ENCODE measurements around the gene ENTPD2.

GRCh38 chr9:137089232-137089947 is 35.5 kb upstream of the ENTPD2 start:
- no peak for TF ChIP-seq CTCF (IDR thresholded peaks at IDR 0.05)
- TF ChIP-seq POLR2A (IDR thresholded peaks at IDR 0.05) = no peak
- no peak for TF ChIP-seq EP300 (IDR thresholded peaks at IDR 0.05)

Data from tibial nerve (tissue), 4 donors.